ENCODE results near the gene RSPH9. TPM values are rescaled to one million over a fixed set of nuclear protein-coding genes. Genes with fewer than 3 reads are reported as not detected.

The RSPH9 gene
- total RNA-seq, 1 donor from 2014 or later = 0.20 TPM

DNA sequence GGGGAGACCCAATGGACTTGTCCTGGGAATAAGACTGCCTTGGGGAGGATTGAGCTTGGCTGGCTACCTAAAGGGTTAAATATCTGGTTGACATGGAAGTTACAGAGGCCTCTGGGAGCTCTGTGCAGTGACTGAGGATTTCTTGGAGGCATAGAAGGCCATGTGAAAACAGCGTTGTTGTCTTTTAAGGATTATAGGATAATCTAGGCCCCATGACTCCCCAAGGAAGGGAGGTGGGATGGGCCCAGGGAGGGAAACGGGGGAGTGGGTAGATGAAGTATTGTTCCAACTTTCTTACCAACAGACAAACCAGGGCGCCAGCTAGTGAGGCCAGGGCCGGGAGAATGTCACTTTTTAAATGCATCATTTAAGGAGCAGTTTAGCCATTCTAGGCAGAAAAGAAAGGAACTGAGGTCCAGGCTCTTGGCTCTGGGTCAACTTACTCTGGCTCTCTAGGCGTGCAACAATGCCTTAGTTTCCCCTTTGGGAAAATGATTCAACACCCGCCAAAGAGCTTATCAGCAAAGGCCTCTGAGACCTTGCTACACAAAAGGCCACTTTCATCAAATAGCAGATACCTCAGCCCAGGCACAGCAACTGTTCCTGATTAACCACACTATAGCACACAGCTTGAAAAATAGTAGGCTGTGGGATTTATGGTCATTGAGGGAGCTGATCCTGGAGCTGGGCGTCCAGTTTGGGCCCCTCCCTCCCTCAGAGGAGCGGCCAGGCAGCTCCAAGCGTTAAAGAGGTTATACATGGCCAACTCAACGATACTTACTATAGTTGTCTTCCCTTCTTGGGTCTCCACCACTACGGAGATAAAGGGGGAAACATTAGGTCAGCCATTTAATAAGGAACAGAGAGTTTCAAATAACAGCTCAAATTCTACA lies 35.7 kb downstream of the RSPH9 start:
- Histone ChIP-seq H3K27ac (no peak overlapping the region), H3K9me3 (no peaks in the 10 kb centered on the region), H3K36me3 (peaks cover 57% of the 10 kb centered on the region), H3K4me3 (no peak overlapping the region), H3K4me1 (peaks cover 9% of the 10 kb centered on the region), H3K27me3 (no peaks in the 10 kb centered on the region)
- ATAC-seq (no peak), DNase-seq (no peak)
- TF ChIP-seq, protein P1, sequence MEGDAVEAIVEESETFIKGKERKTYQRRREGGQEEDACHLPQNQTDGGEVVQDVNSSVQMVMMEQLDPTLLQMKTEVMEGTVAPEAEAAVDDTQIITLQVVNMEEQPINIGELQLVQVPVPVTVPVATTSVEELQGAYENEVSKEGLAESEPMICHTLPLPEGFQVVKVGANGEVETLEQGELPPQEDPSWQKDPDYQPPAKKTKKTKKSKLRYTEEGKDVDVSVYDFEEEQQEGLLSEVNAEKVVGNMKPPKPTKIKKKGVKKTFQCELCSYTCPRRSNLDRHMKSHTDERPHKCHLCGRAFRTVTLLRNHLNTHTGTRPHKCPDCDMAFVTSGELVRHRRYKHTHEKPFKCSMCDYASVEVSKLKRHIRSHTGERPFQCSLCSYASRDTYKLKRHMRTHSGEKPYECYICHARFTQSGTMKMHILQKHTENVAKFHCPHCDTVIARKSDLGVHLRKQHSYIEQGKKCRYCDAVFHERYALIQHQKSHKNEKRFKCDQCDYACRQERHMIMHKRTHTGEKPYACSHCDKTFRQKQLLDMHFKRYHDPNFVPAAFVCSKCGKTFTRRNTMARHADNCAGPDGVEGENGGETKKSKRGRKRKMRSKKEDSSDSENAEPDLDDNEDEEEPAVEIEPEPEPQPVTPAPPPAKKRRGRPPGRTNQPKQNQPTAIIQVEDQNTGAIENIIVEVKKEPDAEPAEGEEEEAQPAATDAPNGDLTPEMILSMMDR (IDR thresholded peaks at IDR 0.05) = no peak
- intact Hi-C loops (cut with DNase I) = no loop called here

DNA sequence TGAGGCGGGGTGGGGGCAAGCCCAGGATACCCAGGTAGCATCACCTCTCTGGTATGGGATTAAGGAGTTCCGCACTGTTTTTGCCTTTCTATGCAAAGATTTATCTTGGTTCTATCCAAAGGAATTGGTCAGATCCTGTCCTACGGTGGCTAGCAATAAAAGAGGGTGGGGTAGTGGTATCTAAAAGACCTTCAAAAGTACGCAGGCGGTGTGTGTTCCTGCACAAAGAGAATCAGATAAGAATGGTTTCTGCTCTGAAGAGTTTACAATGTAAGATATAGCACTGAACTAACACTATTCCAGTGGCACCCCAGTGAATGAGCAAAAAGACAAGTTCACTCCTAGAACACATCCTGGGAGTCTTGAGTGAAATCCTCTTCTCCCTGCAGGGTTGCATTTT lies 36.5 kb downstream of the RSPH9 start:
- Histone ChIP-seq H3K4me3 (no peak overlapping the region), H3K36me3 (peaks cover 50% of the 10 kb centered on the region), H3K4me1 (peaks cover 11% of the 10 kb centered on the region), H3K9me3 (no peaks in the 10 kb centered on the region), H3K27ac (no peak overlapping the region), H3K27me3 (no peaks in the 10 kb centered on the region)
- no peak for ATAC-seq
- DNase-seq = no peak
- TF ChIP-seq, protein P1 (IDR thresholded peaks at IDR 0.05) = no peak
- intact Hi-C loops (cut with DNase I) = no loop called here

DNA sequence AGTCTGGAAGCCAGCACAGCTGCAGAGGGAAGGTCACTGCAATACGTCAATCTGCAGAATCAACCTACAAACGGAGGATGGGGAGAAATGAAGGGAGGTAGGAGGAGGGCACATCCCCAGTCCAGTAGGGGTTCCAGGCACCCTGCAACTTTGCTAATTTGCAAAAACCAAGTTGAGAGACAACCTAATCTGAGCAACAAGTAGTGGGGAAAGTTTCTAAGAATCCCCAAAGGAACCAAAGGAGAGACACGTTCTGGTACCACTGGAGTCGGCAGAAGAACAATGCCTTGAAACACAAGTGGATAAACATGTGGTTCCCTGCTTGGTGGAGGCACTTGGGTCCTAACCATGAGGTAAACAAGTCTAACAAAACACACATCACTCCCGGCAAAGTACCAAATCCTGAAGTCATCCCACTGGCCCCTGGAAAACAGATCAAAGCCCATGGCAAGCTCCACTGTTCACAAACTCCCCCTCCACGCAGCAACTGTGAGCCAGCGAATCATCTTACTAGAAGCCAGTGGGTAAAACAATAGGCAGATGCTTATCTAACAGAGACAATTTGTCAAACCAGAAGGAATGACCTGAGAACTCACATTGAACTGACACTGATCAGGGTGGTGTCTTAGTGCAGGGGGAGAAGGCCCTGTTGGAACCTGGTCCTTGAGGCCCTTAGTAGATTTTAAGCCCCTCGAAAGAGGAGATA lies 38.0 kb downstream of the RSPH9 start:
- H3K27ac ChIP-seq = no peak overlapping the region
- H3K36me3 ChIP-seq = peaks cover 34% of the 10 kb centered on the region
- intact Hi-C loops (cut with DNase I) = no loop called here
- TF ChIP-seq, protein P1 (IDR thresholded peaks at IDR 0.05) = no peak
- ATAC-seq = no peak
- H3K4me1 ChIP-seq = peaks cover 19% of the 10 kb centered on the region
- no peak overlapping the region for H3K4me3 ChIP-seq
- no peak for DNase-seq
- no peaks in the 10 kb centered on the region for H3K27me3 ChIP-seq
- no peaks in the 10 kb centered on the region for H3K9me3 ChIP-seq

DNA sequence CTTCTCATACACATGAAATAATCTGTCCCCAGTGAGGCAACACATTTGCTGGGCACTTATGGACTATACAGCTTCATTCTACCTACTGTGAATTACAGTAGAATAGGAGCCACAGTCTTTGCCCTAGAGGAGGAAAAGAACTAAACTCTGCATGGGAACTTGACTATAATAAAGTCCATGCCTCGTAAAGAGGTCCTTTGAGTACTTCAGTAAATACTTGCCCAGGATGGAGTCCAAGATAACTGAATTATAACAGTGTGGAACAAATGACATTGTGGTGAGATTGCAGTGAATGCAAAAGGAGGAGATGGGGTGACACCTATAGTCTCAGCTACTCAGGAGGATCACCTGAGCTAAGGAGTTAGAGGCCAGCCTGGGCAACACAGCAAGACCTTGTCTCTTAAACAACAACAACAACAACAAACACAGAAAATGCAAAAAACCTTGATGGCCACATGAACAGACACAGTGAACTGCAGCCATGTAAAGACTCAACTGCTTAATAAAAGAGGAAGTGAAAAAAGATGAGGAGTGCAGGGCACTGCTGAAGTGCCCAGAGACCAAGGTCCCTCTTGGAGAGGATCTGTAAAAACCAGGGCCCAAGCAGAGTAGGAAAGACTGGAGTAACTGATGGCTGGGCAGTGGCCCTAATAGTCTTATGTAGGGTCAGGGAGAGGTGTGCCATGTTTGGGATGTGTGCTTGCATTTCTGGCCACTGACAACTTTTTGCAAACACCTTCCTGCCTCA lies 39.0 kb downstream of the RSPH9 start:
- no peaks in the 10 kb centered on the region for H3K9me3 ChIP-seq
- DNase-seq (no peak), ATAC-seq (no peak)
- no peaks in the 10 kb centered on the region for H3K27me3 ChIP-seq
- TF ChIP-seq, protein P1 (IDR thresholded peaks at IDR 0.05) = no peak
- intact Hi-C loops (cut with DNase I) = no loop called here
- peaks cover 19% of the 10 kb centered on the region for H3K4me1 ChIP-seq
- H3K4me3 ChIP-seq = no peak overlapping the region
- H3K27ac ChIP-seq = no peak overlapping the region
- peaks cover 24% of the 10 kb centered on the region for H3K36me3 ChIP-seq

DNA sequence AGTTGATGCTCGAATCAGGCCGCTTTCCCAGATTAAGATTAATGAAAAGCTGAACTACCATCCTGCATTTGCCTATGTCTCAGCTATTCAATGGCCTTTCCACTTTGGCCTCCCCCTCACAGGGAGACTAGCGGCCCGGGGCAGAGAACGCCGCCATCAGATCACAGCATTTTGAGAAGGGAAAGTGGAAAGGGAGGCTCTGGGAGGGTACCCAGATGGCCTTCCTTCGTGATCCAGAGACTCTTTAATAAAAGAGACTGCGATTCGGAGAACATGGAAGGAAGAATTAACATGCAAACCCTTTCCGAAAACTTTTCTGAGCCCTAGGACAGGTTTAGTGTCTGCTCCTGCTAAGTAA lies 42.2 kb downstream of the RSPH9 start:
- H3K36me3 ChIP-seq = no peaks in the 10 kb centered on the region
- H3K27me3 ChIP-seq = no peaks in the 10 kb centered on the region
- H3K9me3 ChIP-seq = no peaks in the 10 kb centered on the region
- peaks cover 19% of the 10 kb centered on the region for H3K4me1 ChIP-seq
- DNase-seq = no peak
- H3K27ac ChIP-seq = peak overlapping the region; percentile 73
- H3K4me3 ChIP-seq = peak overlapping the region; percentile 76
- no peak for ATAC-seq
- TF ChIP-seq, protein P1 (IDR thresholded peaks at IDR 0.05) = no peak
- intact Hi-C loops (cut with DNase I) = no loop called here

All from upper lobe of right lung (tissue), 1 donor.